Omental fat pad (tissue), 4 donors: ENCODE results near the gene NFIB. TPM values are rescaled to one million over a fixed set of nuclear protein-coding genes. Genes with fewer than 3 reads are reported as not detected.

Experiments
- ATAC-seq: fragments of 150-250 bp; one replicate; pipeline ENCODE4 v1.9.1; 2016; ENCODE audit warnings: mild to moderate bottlenecking, moderate library complexity; ENCODE audit not compliant: low FRiP score
- DNase-seq: peaks from one replicate; pipeline ENCODE4 v3.0.0-alpha.2; 2019; ENCODE audit warnings: low spot score
- total RNA-seq, 4 donors: library from RNA; depleted of rRNA; stranded (reverse); fragments of >200 nt; gene quantifications; one replicate each; pipeline ENCODE4 v1.1.0, GENCODE V29; 2016
- TF ChIP-seq, protein P1 (sequence below), 3 donors: fragments of 450-650 bp; IDR thresholded peaks; one replicate each; pipeline ENCODE4 v1.5.1; 2016 to 2017; ENCODE audit warnings: antibody characterized with exemption in 3 of 3, mild to moderate bottlenecking in 3 of 3, moderate library complexity in 2 of 3

NFIB gene
- total RNA-seq, 4 donors from 2014 or later: 55.1 to 265 (median 106) TPM

DNA sequence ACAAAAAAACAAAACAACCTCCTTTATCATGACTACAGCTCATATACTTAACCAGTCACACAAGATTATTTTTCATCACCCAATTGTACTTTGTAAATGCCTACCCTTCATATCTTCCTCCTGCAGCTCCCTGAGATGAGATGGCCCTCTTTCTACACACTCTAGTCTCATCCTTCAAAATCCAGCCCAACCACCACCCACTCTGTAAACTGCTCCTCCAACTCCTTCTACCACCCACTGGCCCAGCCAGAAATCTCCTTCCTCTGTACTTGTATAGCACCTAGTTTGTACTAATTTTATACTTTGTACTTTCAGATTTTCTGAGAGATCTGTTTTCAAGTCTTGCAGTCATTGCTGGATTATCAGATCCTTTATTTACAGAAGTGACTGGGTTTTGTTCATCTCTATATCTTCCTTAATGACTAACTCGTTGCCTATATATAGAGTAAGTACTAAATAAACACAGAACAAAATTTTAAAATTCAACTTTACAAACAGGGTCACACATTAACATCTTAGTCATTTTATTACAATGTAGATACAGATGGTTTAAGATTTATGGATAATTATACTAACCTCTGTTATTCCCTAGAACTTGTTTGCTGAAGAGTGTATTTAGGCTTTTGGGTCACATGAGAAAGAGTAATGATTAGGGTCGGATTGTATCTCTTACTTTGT, 155.7 kb downstream of the NFIB start:
- TF ChIP-seq, protein P1, sequence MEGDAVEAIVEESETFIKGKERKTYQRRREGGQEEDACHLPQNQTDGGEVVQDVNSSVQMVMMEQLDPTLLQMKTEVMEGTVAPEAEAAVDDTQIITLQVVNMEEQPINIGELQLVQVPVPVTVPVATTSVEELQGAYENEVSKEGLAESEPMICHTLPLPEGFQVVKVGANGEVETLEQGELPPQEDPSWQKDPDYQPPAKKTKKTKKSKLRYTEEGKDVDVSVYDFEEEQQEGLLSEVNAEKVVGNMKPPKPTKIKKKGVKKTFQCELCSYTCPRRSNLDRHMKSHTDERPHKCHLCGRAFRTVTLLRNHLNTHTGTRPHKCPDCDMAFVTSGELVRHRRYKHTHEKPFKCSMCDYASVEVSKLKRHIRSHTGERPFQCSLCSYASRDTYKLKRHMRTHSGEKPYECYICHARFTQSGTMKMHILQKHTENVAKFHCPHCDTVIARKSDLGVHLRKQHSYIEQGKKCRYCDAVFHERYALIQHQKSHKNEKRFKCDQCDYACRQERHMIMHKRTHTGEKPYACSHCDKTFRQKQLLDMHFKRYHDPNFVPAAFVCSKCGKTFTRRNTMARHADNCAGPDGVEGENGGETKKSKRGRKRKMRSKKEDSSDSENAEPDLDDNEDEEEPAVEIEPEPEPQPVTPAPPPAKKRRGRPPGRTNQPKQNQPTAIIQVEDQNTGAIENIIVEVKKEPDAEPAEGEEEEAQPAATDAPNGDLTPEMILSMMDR (IDR thresholded peaks at IDR 0.05): no peak
- DNase-seq (no peak), ATAC-seq (no peak)

DNA sequence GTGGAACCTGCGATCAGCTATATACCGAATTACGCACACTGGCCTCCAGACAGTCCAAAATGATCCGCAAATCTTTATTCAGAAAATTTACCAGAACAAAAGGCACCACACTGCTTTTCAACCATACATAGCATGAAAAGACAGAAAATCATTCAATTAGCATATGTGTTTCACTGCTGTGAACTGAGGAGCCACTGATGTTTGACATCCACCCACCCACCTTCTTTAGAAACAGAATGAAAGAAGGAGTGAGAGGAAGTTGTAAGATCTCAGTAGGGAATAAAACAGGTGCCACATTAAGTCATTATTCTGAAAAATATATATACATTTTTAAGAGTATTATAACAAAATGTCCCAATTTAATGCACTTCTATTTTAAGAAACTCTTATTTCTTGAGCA, 156.8 kb downstream of the NFIB start:
- DNase-seq (no peak), ATAC-seq (no peak)
- TF ChIP-seq, protein P1 (IDR thresholded peaks at IDR 0.05): no peak

DNA sequence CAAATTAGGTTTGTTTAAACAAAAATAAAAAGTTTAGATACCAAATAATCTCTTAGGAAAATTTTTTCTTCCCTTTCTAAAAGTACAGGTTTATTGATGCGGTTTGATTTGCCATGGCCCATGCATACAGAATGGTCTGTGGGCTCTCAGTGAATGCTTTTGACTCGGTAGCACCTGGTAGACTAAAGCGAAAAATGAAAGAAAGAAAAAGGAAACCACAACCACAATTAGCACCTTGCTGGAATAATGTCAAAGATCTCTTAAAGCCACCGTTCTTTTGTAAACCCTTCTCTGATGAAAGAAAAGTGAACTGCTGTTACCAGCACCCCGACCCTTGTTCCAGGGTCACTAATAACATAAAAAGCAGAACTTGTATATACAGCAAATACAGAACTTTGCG, 157.9 kb downstream of the NFIB start:
- TF ChIP-seq, protein P1 (IDR thresholded peaks at IDR 0.05): no peak
- ATAC-seq (no peak), DNase-seq (no peak)

DNA sequence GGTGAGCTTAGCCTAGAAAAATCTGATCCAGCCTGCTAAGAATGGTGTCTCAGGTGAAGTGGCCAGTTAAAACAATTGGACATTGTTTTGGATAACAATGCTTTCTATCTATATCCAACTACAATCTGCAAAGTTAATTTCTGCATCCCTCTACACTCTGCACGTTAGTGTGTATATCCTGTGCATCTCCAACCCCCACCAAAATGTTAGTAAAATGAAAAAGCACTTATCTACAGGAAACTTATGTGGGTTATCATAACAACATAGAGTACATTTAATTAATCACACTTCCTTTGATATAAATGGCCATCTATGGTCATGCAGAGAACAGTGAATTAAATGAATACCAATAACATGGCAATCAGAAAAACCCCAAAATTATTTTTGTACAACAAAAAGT, 158.7 kb downstream of the NFIB start:
- DNase-seq (no peak), ATAC-seq (no peak)
- TF ChIP-seq, protein P1 (IDR thresholded peaks at IDR 0.05): no peak

DNA sequence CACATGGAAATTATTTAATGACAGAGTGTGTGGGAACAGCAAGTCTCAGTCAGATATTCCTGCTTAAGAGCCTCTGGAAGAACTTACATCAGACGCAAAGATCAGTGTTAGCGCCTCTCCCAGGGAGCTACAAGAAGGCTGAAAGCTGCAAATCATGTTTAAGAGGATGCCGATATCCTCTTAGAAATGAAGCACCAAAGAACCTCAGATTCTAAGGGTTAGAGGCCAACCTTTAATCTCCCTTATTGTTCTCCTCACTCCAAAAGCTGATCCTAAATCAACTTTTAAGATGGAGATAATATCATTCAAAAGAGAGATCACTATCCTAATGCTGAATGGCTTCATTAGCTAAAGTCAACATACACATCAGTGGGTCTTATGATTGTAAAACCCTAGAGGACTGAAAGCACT, 160.6 kb downstream of the NFIB start:
- TF ChIP-seq, protein P1 (IDR thresholded peaks at IDR 0.05): no peak
- ATAC-seq (no peak), DNase-seq (no peak)

DNA sequence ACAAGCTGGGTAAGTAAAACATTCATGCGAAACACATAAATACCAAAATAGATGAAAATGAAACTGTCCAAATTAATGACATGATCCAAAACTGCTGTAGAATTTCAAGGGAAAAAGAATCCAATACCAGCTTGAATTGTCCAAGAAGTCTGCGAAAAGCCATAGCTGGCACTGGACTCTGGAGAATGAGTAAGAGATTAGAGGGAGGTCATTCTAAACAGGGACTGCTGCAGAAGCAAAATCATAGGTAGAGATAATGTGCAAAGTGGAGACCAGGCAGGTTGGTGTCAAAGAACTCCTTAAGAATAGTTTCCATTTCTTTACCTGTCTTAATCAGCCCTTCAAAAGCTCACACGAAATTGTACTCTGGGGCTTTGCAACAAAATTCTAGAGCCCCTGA, 162.5 kb downstream of the NFIB start:
- ATAC-seq: no peak
- TF ChIP-seq, protein P1 (IDR thresholded peaks at IDR 0.05): no peak
- no peak for DNase-seq

DNA sequence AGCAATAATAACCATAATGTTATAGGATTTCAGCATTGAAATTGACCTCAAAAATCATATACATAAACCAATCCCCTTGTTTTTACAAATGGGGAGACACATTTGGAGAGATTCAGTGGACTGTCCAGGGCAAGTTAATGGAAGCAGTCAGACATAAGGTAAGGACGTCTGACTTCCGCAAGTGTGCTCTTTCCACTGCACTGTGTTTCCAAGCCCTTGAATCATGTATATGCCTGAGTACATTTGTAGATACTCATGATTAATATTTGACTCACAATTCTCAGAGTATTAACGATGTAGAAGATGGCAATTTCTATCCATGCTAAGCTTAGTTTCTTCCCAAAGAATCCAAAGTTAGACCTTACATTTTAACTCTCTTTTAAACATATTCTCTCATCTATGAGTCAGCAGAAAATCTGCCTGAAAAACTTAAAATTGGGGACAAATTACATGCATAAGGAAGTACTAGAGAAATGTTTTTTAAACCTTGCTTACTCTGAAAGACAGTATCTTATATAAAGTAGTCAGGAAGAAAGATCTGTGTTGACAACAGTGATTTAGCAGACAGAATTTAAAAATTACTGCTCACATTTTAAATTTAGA, 165.3 kb downstream of the NFIB start:
- ATAC-seq: no peak

More for the DNA sequence above, 165.3 kb downstream of the NFIB start:
- DNase-seq: no peak
- TF ChIP-seq, protein P1 (IDR thresholded peaks at IDR 0.05): no peak
